BJ (cell line): ENCODE measurements around the gene DYNLT2. TPM values are rescaled to one million over a fixed set of nuclear protein-coding genes. Genes with fewer than 3 reads are reported as not detected.

Source experiments
- CTCF ChIA-PET: fragments of 350-600 bp; formaldehyde crosslinking; extraction: SDS; loops from one replicate; lab custom pipeline; 2021; ENCODE audit warnings: antibody characterized with exemption, inconsistent platforms; lab: Yijun Ruan, JAX
- POLR2A ChIA-PET: fragments of 300-600 bp; sonication (Branson Sonifier 250); formaldehyde crosslinking; extraction: SDS; loops from one replicate; lab custom pipeline; 2021; ENCODE audit warnings: antibody characterized with exemption; lab: Charles Lee
- DNase-seq: peaks from one replicate; pipeline ENCODE4 v3.0.0-alpha.2; 2011; ENCODE audit warnings: low read depth
- H3K27me3 ChIP-seq: 2 replicates; pipeline ENCODE4 v1.6.0; 2011; ENCODE audit warnings: low read length; ENCODE audit not compliant: control insufficient read depth, insufficient read depth
- H3K36me3 ChIP-seq: 2 replicates; pipeline ENCODE4 v1.5.1; 2011; ENCODE audit warnings: low read length; ENCODE audit not compliant: control insufficient read depth, insufficient read depth
- H3K4me3 ChIP-seq: 2 replicates; pipeline ENCODE4 v1.5.1; 2011; ENCODE audit warnings: low read depth, mild to moderate bottlenecking, control low read depth, low read length
- CTCF ChIP-seq: IDR thresholded peaks from 2 replicates; pipeline ENCODE4 v1.5.1; 2011; ENCODE audit warnings: low read depth, mild to moderate bottlenecking, control low read depth, inconsistent platforms, low read length, moderate library complexity; ENCODE audit not compliant: insufficient read depth
- polyA plus RNA-seq: library from polyadenylated mRNA; depleted of rRNA; stranded (reverse); fragments of >200 nt; gene quantifications from 2 replicates; pipeline ENCODE4 v1.2.3, GENCODE V29; 2011

Gene DYNLT2
- polyA plus RNA-seq, 1 experiment = 0.32 TPM

GRCh38 chr6:169702840-169703246 is 48.5 kb downstream of the DYNLT2 start:
- POLR2A ChIA-PET = no interaction called here
- DNase-seq = no peak
- TF ChIP-seq CTCF = no peak
- CTCF ChIA-PET = interaction anchor here (1.2 kb wide), 1 partner anchor 12 kb away, joined by 3 read pairs; no protein-coding TSS in a partner anchor
- Histone ChIP-seq H3K4me3 (peak overlapping the region; percentile 83), H3K36me3 (0 out of 2 replicates have a peak, but pooled peaks cover 1% of the 10 kb centered on the region), H3K27me3 (no peaks in the 10 kb centered on the region)

GRCh38 chr6:169701954-169702839 is 49.2 kb downstream of the DYNLT2 start, which contains the start of the genes C6orf120 and WDR27:
TSS of gene C6orf120 (plus strand) at chr6:169702126. CDS start at chr6:169702460, 334 bp downstream.
TSS of gene WDR27 (minus strand) at chr6:169702029. CDS start at chr6:169689005, 13,024 bp downstream.
- DNase-seq = peak; percentile 69
- Histone ChIP-seq H3K27me3 (no peaks in the 10 kb centered on the region), H3K4me3 (peak within 1 kb of the TSS; percentile 83), H3K36me3 (0 out of 2 replicates have a peak, but pooled peaks cover 1% of the 10 kb centered on the region)
- ChIA-PET CTCF (interaction anchor here (1.3 kb wide), 1 partner anchor 88 kb away, joined by 3 read pairs; no protein-coding TSS in a partner anchor), POLR2A (no interaction called here)
- TF ChIP-seq CTCF = peak; percentile 13; the same call in 1 of the 2 replicates

- POLR2A ChIA-PET = no interaction called here
Observed at GRCh38 chr6:169701311-169701953, 49.9 kb downstream of the DYNLT2 start.

GRCh38 chr6:169700296-169700695 is 51.1 kb downstream of the DYNLT2 start:
- Histone ChIP-seq H3K4me3 (no peak overlapping the region), H3K27me3 (no peaks in the 10 kb centered on the region), H3K36me3 (0 out of 2 replicates have a peak, but pooled peaks cover 1% of the 10 kb centered on the region)
- CTCF ChIA-PET = interaction anchor here (0.7 to 0.8 kb wide), 2 partner anchors 54 to 437 kb away, joined by 3 to 5 read pairs; no protein-coding TSS in a partner anchor
- no peak for DNase-seq
- 0 out of 2 replicates have a peak, but pooled peaks have one; percentile 18 for TF ChIP-seq CTCF
- POLR2A ChIA-PET = no interaction called here

More at GRCh38 chr6:169701311-169701953, 49.9 kb downstream of the DYNLT2 start:
- CTCF ChIA-PET = interaction anchor here (1.3 kb wide), 1 partner anchor 89 kb away, joined by 3 read pairs; no protein-coding TSS in a partner anchor
- TF ChIP-seq CTCF = no peak
- Histone ChIP-seq H3K27me3 (no peaks in the 10 kb centered on the region), H3K36me3 (0 out of 2 replicates have a peak, but pooled peaks cover 1% of the 10 kb centered on the region), H3K4me3 (peak overlapping the region; percentile 83)
- no peak for DNase-seq
